ENCODE measurements around the gene SPHK2. TPM values are rescaled to one million over a fixed set of nuclear protein-coding genes. Genes with fewer than 3 reads are reported as not detected.

SPHK2 gene
- total and polyA plus RNA-seq, 2 experiments from 2014 or later: 18.3 to 50.3 TPM

DNA sequence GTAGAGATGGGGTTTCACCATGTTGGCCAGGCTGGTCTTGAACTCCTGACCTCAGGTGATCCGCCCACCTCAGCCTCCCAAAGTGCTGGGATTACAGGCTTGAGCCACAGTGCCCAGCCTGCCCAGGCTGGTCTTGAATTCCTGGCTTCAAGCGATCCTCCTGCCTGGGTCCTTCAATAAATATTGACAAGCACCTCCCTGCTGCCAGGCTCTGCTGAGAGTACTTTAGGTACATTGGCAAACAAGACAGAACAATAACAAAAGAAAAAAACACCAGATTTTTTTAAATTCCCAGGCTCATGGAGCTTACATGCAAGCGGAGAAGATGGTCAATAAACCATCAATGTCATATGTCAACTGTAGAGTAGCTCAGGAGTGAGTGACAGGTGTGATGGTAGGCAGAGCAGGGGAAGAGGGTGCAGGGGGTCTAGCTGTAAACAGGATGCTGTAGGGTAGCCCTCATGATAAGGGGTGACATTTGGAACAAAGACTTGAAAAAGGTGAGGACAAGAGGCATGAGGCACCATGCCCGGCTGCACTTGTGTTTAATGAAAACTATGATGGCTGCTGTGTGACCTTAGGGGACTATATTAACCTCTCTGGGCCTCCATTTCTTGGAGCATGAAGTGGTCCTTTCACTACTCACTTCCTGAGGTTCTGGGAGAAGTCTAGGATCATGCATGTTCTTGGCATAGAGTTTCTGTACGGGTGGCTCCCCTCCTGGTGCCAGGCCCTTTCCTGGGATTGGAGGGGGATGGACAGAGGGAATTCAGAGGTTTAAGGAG is 47.7 kb upstream of the SPHK2 start:
- no peak overlapping the region for H3K4me3 ChIP-seq
- no peaks in the 10 kb centered on the region for H4K20me1 ChIP-seq (replicated peaks; ENCODE audit: insufficient read depth)
- no peaks in the 10 kb centered on the region for H3K36me3 ChIP-seq (ENCODE audit: insufficient read depth)
- H3K27me3 Mint-ChIP-seq (ENCODE audit: insufficient read depth, low read depth, poor library complexity): peaks cover 31% of the 10 kb centered on the region
- TF ChIP-seq ZNF114 (CRISPR knock-in tag; IDR thresholded peaks at IDR 0.05): no peak
- TF ChIP-seq EZH2 (IDR thresholded peaks at IDR 0.05; ENCODE audit: low read depth, unreplicated experiment): no peak
- TF ChIP-seq POLR2AphosphoS5 (IDR thresholded peaks at IDR 0.05; ENCODE audit: low read depth): no peak
- no peak for TF ChIP-seq NANOG (IDR thresholded peaks at IDR 0.05; ENCODE audit: borderline replicate concordance)
- no peak for TF ChIP-seq JUNB (IDR thresholded peaks at IDR 0.05; ENCODE audit: unreplicated experiment)
- TF ChIP-seq STAT1 (IDR thresholded peaks at IDR 0.05; ENCODE audit: unreplicated experiment): no peak
- TF ChIP-seq ZNF331 (CRISPR knock-in tag; IDR thresholded peaks at IDR 0.05; ENCODE audit: low read depth): no peak
- TF ChIP-seq, protein P1, sequence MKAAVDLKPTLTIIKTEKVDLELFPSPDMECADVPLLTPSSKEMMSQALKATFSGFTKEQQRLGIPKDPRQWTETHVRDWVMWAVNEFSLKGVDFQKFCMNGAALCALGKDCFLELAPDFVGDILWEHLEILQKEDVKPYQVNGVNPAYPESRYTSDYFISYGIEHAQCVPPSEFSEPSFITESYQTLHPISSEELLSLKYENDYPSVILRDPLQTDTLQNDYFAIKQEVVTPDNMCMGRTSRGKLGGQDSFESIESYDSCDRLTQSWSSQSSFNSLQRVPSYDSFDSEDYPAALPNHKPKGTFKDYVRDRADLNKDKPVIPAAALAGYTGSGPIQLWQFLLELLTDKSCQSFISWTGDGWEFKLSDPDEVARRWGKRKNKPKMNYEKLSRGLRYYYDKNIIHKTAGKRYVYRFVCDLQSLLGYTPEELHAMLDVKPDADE (IDR thresholded peaks at IDR 0.05): no peak
- TF ChIP-seq, protein P2, sequence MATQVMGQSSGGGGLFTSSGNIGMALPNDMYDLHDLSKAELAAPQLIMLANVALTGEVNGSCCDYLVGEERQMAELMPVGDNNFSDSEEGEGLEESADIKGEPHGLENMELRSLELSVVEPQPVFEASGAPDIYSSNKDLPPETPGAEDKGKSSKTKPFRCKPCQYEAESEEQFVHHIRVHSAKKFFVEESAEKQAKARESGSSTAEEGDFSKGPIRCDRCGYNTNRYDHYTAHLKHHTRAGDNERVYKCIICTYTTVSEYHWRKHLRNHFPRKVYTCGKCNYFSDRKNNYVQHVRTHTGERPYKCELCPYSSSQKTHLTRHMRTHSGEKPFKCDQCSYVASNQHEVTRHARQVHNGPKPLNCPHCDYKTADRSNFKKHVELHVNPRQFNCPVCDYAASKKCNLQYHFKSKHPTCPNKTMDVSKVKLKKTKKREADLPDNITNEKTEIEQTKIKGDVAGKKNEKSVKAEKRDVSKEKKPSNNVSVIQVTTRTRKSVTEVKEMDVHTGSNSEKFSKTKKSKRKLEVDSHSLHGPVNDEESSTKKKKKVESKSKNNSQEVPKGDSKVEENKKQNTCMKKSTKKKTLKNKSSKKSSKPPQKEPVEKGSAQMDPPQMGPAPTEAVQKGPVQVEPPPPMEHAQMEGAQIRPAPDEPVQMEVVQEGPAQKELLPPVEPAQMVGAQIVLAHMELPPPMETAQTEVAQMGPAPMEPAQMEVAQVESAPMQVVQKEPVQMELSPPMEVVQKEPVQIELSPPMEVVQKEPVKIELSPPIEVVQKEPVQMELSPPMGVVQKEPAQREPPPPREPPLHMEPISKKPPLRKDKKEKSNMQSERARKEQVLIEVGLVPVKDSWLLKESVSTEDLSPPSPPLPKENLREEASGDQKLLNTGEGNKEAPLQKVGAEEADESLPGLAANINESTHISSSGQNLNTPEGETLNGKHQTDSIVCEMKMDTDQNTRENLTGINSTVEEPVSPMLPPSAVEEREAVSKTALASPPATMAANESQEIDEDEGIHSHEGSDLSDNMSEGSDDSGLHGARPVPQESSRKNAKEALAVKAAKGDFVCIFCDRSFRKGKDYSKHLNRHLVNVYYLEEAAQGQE (IDR thresholded peaks at IDR 0.05; ENCODE audit: unreplicated experiment): no peak
- TF ChIP-seq, protein P3, sequence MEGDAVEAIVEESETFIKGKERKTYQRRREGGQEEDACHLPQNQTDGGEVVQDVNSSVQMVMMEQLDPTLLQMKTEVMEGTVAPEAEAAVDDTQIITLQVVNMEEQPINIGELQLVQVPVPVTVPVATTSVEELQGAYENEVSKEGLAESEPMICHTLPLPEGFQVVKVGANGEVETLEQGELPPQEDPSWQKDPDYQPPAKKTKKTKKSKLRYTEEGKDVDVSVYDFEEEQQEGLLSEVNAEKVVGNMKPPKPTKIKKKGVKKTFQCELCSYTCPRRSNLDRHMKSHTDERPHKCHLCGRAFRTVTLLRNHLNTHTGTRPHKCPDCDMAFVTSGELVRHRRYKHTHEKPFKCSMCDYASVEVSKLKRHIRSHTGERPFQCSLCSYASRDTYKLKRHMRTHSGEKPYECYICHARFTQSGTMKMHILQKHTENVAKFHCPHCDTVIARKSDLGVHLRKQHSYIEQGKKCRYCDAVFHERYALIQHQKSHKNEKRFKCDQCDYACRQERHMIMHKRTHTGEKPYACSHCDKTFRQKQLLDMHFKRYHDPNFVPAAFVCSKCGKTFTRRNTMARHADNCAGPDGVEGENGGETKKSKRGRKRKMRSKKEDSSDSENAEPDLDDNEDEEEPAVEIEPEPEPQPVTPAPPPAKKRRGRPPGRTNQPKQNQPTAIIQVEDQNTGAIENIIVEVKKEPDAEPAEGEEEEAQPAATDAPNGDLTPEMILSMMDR (conservative IDR thresholded peaks at IDR 0.05; ENCODE audit: low read depth in 2 of 2): no peak
- TF ChIP-seq, protein P4, sequence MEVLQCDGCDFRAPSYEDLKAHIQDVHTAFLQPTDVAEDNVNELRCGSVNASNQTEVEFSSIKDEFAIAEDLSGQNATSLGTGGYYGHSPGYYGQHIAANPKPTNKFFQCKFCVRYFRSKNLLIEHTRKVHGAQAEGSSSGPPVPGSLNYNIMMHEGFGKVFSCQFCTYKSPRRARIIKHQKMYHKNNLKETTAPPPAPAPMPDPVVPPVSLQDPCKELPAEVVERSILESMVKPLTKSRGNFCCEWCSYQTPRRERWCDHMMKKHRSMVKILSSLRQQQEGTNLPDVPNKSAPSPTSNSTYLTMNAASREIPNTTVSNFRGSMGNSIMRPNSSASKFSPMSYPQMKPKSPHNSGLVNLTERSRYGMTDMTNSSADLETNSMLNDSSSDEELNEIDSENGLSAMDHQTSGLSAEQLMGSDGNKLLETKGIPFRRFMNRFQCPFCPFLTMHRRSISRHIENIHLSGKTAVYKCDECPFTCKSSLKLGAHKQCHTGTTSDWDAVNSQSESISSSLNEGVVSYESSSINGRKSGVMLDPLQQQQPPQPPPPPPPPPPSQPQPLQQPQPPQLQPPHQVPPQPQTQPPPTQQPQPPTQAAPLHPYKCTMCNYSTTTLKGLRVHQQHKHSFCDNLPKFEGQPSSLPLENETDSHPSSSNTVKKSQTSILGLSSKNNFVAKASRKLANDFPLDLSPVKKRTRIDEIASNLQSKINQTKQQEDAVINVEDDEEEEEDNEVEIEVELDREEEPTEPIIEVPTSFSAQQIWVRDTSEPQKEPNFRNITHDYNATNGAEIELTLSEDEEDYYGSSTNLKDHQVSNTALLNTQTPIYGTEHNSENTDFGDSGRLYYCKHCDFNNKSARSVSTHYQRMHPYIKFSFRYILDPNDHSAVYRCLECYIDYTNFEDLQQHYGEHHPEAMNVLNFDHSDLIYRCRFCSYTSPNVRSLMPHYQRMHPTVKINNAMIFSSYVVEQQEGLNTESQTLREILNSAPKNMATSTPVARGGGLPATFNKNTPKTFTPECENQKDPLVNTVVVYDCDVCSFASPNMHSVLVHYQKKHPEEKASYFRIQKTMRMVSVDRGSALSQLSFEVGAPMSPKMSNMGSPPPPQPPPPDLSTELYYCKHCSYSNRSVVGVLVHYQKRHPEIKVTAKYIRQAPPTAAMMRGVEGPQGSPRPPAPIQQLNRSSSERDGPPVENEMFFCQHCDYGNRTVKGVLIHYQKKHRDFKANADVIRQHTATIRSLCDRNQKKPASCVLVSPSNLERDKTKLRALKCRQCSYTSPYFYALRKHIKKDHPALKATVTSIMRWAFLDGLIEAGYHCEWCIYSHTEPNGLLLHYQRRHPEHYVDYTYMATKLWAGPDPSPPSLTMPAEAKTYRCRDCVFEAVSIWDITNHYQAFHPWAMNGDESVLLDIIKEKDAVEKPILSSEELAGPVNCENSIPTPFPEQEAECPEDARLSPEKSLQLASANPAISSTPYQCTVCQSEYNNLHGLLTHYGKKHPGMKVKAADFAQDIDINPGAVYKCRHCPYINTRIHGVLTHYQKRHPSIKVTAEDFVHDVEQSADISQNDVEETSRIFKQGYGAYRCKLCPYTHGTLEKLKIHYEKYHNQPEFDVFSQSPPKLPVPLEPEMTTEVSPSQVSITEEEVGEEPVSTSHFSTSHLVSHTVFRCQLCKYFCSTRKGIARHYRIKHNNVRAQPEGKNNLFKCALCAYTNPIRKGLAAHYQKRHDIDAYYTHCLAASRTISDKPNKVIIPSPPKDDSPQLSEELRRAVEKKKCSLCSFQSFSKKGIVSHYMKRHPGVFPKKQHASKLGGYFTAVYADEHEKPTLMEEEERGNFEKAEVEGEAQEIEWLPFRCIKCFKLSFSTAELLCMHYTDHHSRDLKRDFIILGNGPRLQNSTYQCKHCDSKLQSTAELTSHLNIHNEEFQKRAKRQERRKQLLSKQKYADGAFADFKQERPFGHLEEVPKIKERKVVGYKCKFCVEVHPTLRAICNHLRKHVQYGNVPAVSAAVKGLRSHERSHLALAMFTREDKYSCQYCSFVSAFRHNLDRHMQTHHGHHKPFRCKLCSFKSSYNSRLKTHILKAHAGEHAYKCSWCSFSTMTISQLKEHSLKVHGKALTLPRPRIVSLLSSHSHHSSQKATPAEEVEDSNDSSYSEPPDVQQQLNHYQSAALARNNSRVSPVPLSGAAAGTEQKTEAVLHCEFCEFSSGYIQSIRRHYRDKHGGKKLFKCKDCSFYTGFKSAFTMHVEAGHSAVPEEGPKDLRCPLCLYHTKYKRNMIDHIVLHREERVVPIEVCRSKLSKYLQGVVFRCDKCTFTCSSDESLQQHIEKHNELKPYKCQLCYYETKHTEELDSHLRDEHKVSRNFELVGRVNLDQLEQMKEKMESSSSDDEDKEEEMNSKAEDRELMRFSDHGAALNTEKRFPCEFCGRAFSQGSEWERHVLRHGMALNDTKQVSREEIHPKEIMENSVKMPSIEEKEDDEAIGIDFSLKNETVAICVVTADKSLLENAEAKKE (CRISPR knock-in tag; IDR thresholded peaks at IDR 0.05): no peak
- no peak for TF ChIP-seq EZH2phosphoT487 (IDR thresholded peaks at IDR 0.05; ENCODE audit: unreplicated experiment)
- TF ChIP-seq CREB1 (CRISPR knock-in tag; IDR thresholded peaks at IDR 0.05; ENCODE audit: low read depth): no peak
- no peak overlapping the region for H3K4me3 Mint-ChIP-seq
- DNase-seq (ENCODE audit: low spot score) (no peak), ATAC-seq (no peak)
- no peaks in the 10 kb centered on the region for H3K27me3 ChIP-seq (ENCODE audit: insufficient read depth)
- H3K4me2 ChIP-seq: no peak overlapping the region
- H3K27ac Mint-ChIP-seq: no peak overlapping the region
- H3K4me1 ChIP-seq (ENCODE audit: insufficient read depth): peaks cover 12% of the 10 kb centered on the region; the same call in 1 of the 2 replicates
- 0 out of 2 replicates have a peak, but pooled peaks cover 4% of the 10 kb centered on the region for H3F3A ChIP-seq (replicated peaks; ENCODE audit: low read depth)
- no peaks in the 10 kb centered on the region for H3K9me3 Mint-ChIP-seq
- H3K4me1 Mint-ChIP-seq: peaks cover 23% of the 10 kb centered on the region
- no peak overlapping the region for H2AFZ ChIP-seq
- H3K27ac ChIP-seq (ENCODE audit: low read depth): no peak overlapping the region
- no peaks in the 10 kb centered on the region for H3K79me2 ChIP-seq (replicated peaks; ENCODE audit: insufficient read depth)
- H3K36me3 Mint-ChIP-seq (ENCODE audit: low read depth): no peaks in the 10 kb centered on the region
- no peaks in the 10 kb centered on the region for H3K9me2 ChIP-seq (ENCODE audit: insufficient read depth)

Measured in GM23338 (cell line).